GM12892 (cell line): ENCODE results near the gene RPL4.

ENCODE experiments used
- POLR2A ChIP-seq: IDR thresholded peaks from 2 replicates; pipeline ENCODE4 v1.6.1; 2011; ENCODE audit warnings: low read depth, low read length, control low read depth
- POLR2AphosphoS5 ChIP-seq: IDR thresholded peaks from 2 replicates; pipeline ENCODE4 v1.6.1; 2011; ENCODE audit warnings: low read depth, low read length, control low read depth
- TAF1 ChIP-seq: IDR thresholded peaks from 2 replicates; pipeline ENCODE4 v1.6.1; 2011; ENCODE audit warnings: low read depth, mild to moderate bottlenecking, control low read depth, low read length, borderline replicate concordance

DNA sequence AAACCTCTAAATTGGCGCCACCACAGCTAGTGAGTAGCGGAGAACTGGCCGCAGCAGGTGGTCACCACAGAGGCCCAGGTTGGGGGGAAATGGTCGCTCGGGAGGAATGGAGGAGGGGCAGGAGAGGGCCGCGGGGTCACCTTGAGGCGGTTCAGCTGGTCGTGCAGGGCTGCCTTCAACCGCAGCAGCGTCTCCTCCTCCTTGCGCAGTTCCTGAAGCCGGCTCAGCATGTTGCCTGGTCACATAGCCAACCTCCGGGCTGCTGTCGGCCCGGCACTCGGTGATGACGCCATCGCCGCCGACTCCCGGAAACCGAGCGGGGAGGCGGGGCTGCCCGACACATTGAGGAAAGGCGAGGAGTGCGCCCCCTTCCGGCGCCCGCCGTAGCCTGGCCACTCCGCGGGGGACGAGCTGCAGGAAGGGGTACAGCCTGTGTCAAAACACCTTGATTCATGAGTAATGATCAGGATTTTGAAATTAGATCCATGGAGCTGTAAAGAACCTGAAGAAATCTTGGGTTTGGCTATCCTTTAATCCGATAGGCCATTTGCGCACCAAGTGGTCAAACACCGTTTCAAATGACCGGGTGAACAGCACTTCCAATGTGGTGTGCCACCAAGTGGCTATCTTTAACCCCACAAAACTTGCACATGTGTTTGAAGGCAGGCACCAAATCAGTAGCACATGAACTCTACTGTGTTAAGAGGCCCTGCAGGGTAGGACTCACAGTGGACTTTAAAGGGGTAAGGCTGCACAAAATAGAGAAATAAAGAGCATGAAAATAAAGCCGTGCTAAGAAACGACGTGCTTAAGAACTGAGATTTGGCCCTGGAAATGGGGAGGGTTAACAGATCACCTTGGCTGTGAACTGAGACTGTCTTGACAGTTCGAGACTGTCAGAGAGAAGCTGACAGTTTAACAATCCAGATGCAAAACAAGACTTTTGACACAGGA, 6.9 kb downstream of the RPL4 start, which contains the start of gene SNAPC5:
- TF ChIP-seq POLR2A (peak; percentile 83), POLR2AphosphoS5 (peak; percentile 92), TAF1 (no peak)
